PFSK-1 (cell line): ENCODE results near the gene SLC7A6.

Experiments used
- FOXP2 ChIP-seq: optimal IDR thresholded peaks from 2 replicates; pipeline ENCODE3; 2011; ENCODE audit warnings: borderline replicate concordance, control low read depth, inconsistent platforms; ENCODE audit not compliant: insufficient read depth; ENCODE audit errors: extremely low read length, extremely low read depth
- POLR2AphosphoS5 ChIP-seq: IDR thresholded peaks from 2 replicates; pipeline ENCODE4 v1.6.1; 2012; ENCODE audit warnings: low read depth, mild to moderate bottlenecking, control low read depth, low read length, moderate library complexity
- REST ChIP-seq, 2 experiments: IDR thresholded peaks; 2 replicates each; pipeline versions ENCODE4 v1.6.1 to v1.8.0; 2011 to 2012; ENCODE audit warnings: low read depth in 2 of 2, low read length in 2 of 2, control low read depth in 1 of 2, inconsistent platforms in 1 of 2, mild to moderate bottlenecking in 1 of 2, moderate library complexity in 1 of 2; ENCODE audit not compliant: insufficient read depth in 1 of 2
- SIN3A ChIP-seq: IDR thresholded peaks from 2 replicates; pipeline ENCODE4 v1.6.1; 2012; ENCODE audit warnings: mild to moderate bottlenecking, low read length, moderate library complexity, borderline replicate concordance; ENCODE audit not compliant: insufficient read depth
- TAF1 ChIP-seq: IDR thresholded peaks from 2 replicates; pipeline ENCODE4 v1.6.1; 2012; ENCODE audit warnings: low read length, control low read depth, borderline replicate concordance; ENCODE audit not compliant: insufficient read depth

Gene SLC7A6

GRCh38 chr16:68287276-68288251 is 23.2 kb downstream of the SLC7A6 start:
- TF ChIP-seq SIN3A = no peak
- no peak for TF ChIP-seq FOXP2
- no peak for TF ChIP-seq REST (IDR thresholded peaks at IDR 0.05; ENCODE audit: insufficient read depth in 1 of 2, low read depth in 2 of 2, low read length in 2 of 2)
- no peak for TF ChIP-seq TAF1
- TF ChIP-seq POLR2AphosphoS5 = no peak

- no peak for TF ChIP-seq REST (IDR thresholded peaks at IDR 0.05; ENCODE audit: insufficient read depth in 1 of 2, low read depth in 2 of 2, low read length in 2 of 2)
- TF ChIP-seq SIN3A = no peak
- TF ChIP-seq FOXP2 = no peak
- TF ChIP-seq TAF1 = no peak
- no peak for TF ChIP-seq POLR2AphosphoS5
Measured at GRCh38 chr16:68288252-68288650, 23.9 kb downstream of the SLC7A6 start.

- TF ChIP-seq SIN3A = no peak
- TF ChIP-seq REST (IDR thresholded peaks at IDR 0.05; ENCODE audit: insufficient read depth in 1 of 2, low read depth in 2 of 2, low read length in 2 of 2) = no peak
- no peak for TF ChIP-seq FOXP2
- TF ChIP-seq POLR2AphosphoS5 = no peak
- no peak for TF ChIP-seq TAF1
Measured at GRCh38 chr16:68289202-68289601, 24.9 kb downstream of the SLC7A6 start.

GRCh38 chr16:68289621-68290329 is 25.4 kb downstream of the SLC7A6 start:
- TF ChIP-seq SIN3A (no peak), TAF1 (no peak), POLR2AphosphoS5 (no peak), REST (IDR thresholded peaks at IDR 0.05; ENCODE audit: insufficient read depth in 1 of 2, low read depth in 2 of 2, low read length in 2 of 2) (no peak), FOXP2 (no peak)
